K562 (cell line): ENCODE data around the gene CEP70. TPM values are rescaled to one million over a fixed set of nuclear protein-coding genes. Genes with fewer than 3 reads are reported as not detected.
A peak's percentile ranks its signal among the peaks of the same experiment; 100 is the strongest.

Experiments
- ARID1B ChIP-seq: fragments of 450-650 bp; IDR thresholded peaks from 2 replicates; pipeline ENCODE4 v1.6.1; 2016; ENCODE audit warnings: antibody characterized with exemption, mild to moderate bottlenecking, inconsistent platforms
- ETS2 ChIP-seq: IDR thresholded peaks from 2 replicates; pipeline ENCODE4 v1.6.1; 2016; ENCODE audit warnings: borderline replicate concordance, missing genetic modification characterization, mild to moderate bottlenecking, moderate library complexity, missing compliant biosample characterization; ENCODE audit not compliant: poor library complexity, severe bottlenecking
- FOS ChIP-seq: IDR thresholded peaks from 3 replicates; pipeline ENCODE4 v1.6.1; 2011; ENCODE audit not compliant: insufficient read length; ENCODE audit errors: extremely low read depth
- FOXA1 ChIP-seq: fragments of 450-650 bp; IDR thresholded peaks from 2 replicates; pipeline ENCODE4 v1.6.1; 2016; ENCODE audit warnings: mild to moderate bottlenecking, borderline replicate concordance
- HOXB6 ChIP-seq: fragments of 250-450 bp; sonication (Bioruptor Pico); IDR thresholded peaks from 2 replicates; pipeline ENCODE4 v1.5.1; 2022; ENCODE audit warnings: mild to moderate bottlenecking, borderline replicate concordance
- HSF4 ChIP-seq: fragments of 250-450 bp; sonication (Bioruptor Pico); IDR thresholded peaks from 2 replicates; pipeline ENCODE4 v2.1.2; 2022; ENCODE audit warnings: mild to moderate bottlenecking, moderate library complexity, borderline replicate concordance
- MAFF ChIP-seq: IDR thresholded peaks from 2 replicates; pipeline ENCODE4 v1.6.1; 2012; ENCODE audit warnings: low read length, improper control_type of control experiment
- MNT ChIP-seq, 2 experiments: fragments of 450-650 bp; conservative IDR thresholded peaks; 2 replicates each; pipeline ENCODE4 v1.6.1; 2017; ENCODE audit warnings: mild to moderate bottlenecking in 2 of 2, moderate library complexity in 2 of 2
- RBFOX2 ChIP-seq: fragments of 200-400 bp; formaldehyde crosslinking; IDR thresholded peaks from 2 replicates; pipeline ENCODE4 v1.6.1; 2017; ENCODE audit warnings: low read depth, mild to moderate bottlenecking, low read length, moderate library complexity
- RFX1 ChIP-seq: fragments of 450-650 bp; IDR thresholded peaks from 2 replicates; pipeline ENCODE4 v1.6.1; 2016; ENCODE audit warnings: mild to moderate bottlenecking, moderate library complexity
- SAFB2 ChIP-seq: fragments of 200-400 bp; formaldehyde crosslinking; IDR thresholded peaks from 2 replicates; pipeline ENCODE4 v1.6.1; 2018; ENCODE audit warnings: borderline replicate concordance, low read length, low read depth, moderate library complexity; ENCODE audit not compliant: severe bottlenecking
- SMAD2 ChIP-seq: fragments of 150-350 bp; IDR thresholded peaks from 2 replicates; pipeline ENCODE4 v1.6.1; 2014; ENCODE audit warnings: low read depth, mild to moderate bottlenecking, low read length
- SRSF7 ChIP-seq: fragments of 200-400 bp; formaldehyde crosslinking; optimal IDR thresholded peaks from 2 replicates; pipeline ENCODE3; 2017; ENCODE audit warnings: mild to moderate bottlenecking, low read depth, low read length
- TAL1 ChIP-seq: fragments of 450-650 bp; IDR thresholded peaks from 2 replicates; pipeline ENCODE4 v1.6.1; 2016; ENCODE audit warnings: mild to moderate bottlenecking
- ZNF354B ChIP-seq: fragments of 250-450 bp; sonication (Bioruptor Pico); IDR thresholded peaks from 2 replicates; pipeline ENCODE4 v1.4.0; 2020
- ZNF696 ChIP-seq: fragments of 250-450 bp; sonication (Bioruptor Pico); conservative IDR thresholded peaks from 2 replicates; pipeline ENCODE4 v1.4.0; 2020; ENCODE audit warnings: mild to moderate bottlenecking, moderate library complexity
- polyA plus RNA-seq, 8 experiments: library from polyadenylated mRNA; depleted of rRNA in 4 of 8; stranded (reverse) in 5 of 8; unstranded in 3 of 8; fragments of >200 nt; fragmentation: Nextera tagmentation in 2 of 8; fragmentation: Illumina TruSeq in 1 of 8; extraction: Ambion mirVana in 2 of 8; extraction: Trizol in 1 of 8; gene quantifications; 2 replicates each; pipeline versions ENCODE4 v1.2.1 to v1.2.3, GENCODE V29; 2011 to 2014; ENCODE audit warnings: inconsistent platforms in 1 of 8, missing spikeins in 1 of 8
- total RNA-seq, 7 experiments: library from RNA; depleted of rRNA in 6 of 7; stranded (reverse); fragments of >200 nt in 6 of 7; fragmentation: Illumina TruSeq in 2 of 7; extraction: Trizol in 2 of 7; gene quantifications; 2 replicates each; pipeline versions ENCODE4 v1.2.1 to v1.2.3, GENCODE V29; 2011 to 2021; ENCODE audit warnings: low replicate concordance in 1 of 7
- TF ChIP-seq, protein P1 (sequence below): fragments of 250-450 bp; sonication (Bioruptor Pico); IDR thresholded peaks from 2 replicates; pipeline ENCODE4 v1.5.0; 2020; ENCODE audit warnings: mild to moderate bottlenecking

Gene CEP70
- total and polyA plus RNA-seq, 9 of the 15 experiments (the other 6 are each of a cell fraction or from before 2014, with no cell fraction given), result 16.1 to 31.5 (median 23.4) TPM

DNA sequence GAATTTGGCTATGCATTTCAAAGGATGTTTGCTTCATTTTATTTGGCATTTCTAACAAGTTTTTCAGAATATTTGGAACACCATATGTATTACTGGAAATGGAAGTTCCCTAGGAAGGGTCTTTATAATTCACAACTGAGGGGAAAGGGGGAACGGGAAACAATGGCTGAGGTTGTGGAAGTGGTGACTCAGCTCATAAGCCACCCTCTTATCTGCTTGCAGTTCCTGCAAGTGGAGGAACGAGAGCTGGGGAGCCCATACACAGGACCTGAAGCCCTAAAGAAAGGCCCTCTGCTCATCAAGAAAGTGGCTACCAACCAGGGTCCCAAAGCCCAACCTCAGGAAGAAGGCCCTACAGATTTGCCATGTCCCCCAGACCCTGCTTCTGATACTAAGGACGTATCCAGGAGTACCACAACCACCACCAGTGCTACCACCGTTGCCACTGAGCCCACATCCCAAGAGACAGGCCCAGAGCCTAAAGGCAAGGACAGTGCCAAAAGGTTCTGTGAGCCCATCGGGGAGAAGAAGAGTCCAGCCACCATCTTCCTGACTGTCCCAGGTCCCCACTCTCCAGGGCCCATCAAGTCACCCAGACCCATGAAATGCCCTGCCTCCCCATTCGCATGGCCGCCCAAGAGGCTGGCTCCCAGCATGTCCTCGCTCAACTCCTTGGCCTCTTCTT is 121.8 kb downstream of the CEP70 start (continued):
- no peak for TF ChIP-seq ZNF696 (CRISPR knock-in tag)
- TF ChIP-seq MAFF, result peak; percentile 11; the same call in 1 of the 2 replicates
- TF ChIP-seq HOXB6 (CRISPR knock-in tag), result no peak
- TF ChIP-seq, protein P1, sequence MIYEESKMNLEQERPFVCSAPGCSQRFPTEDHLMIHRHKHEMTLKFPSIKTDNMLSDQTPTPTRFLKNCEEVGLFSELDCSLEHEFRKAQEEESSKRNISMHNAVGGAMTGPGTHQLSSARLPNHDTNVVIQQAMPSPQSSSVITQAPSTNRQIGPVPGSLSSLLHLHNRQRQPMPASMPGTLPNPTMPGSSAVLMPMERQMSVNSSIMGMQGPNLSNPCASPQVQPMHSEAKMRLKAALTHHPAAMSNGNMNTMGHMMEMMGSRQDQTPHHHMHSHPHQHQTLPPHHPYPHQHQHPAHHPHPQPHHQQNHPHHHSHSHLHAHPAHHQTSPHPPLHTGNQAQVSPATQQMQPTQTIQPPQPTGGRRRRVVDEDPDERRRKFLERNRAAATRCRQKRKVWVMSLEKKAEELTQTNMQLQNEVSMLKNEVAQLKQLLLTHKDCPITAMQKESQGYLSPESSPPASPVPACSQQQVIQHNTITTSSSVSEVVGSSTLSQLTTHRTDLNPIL (CRISPR knock-in tag), result no peak
- TF ChIP-seq MNT (conservative IDR thresholded peaks at IDR 0.05), result no peak
- no peak for TF ChIP-seq RBFOX2
- no peak for TF ChIP-seq SAFB2
- TF ChIP-seq ETS2 (tag), result no peak
- no peak for TF ChIP-seq HSF4
- TF ChIP-seq FOXA1, result no peak
- TF ChIP-seq SMAD2, result no peak
- TF ChIP-seq TAL1, result no peak
- no peak for TF ChIP-seq SRSF7
- TF ChIP-seq ZNF354B (CRISPR knock-in tag), result no peak
- TF ChIP-seq FOS, result no peak
- no peak for TF ChIP-seq RFX1
- TF ChIP-seq ARID1B, result no peak
